Neural progenitor cell (in vitro differentiated cells): ENCODE data around the gene ALDH9A1. TPM values are rescaled to one million over a fixed set of nuclear protein-coding genes. Genes with fewer than 3 reads are reported as not detected.
A peak's percentile ranks its signal among the peaks of the same experiment; 100 is the strongest.
"Not testable (repeated sequence)": the region's sequence is repeated elsewhere in the genome, so short reads cannot be mapped to it uniquely, and the experiment has no call there.

ENCODE experiments used
- DNase-seq: peaks from one replicate; pipeline ENCODE4 v3.0.0-alpha.2; 2016; ENCODE audit warnings: low spot score
- H2AFZ ChIP-seq: fragments of 200-600 bp; sonication (generic); replicated peaks from 2 replicates; pipeline ENCODE4 v1.6.1; 2016; ENCODE audit warnings: antibody characterized with exemption
- H3F3A ChIP-seq: fragments of 200-600 bp; sonication (generic); 2 replicates; pipeline ENCODE4 v1.6.1; 2016; ENCODE audit warnings: antibody characterized with exemption, low read depth
- H3K27ac ChIP-seq: fragments of 200-600 bp; sonication (generic); 2 replicates; pipeline ENCODE4 v1.5.1; 2016; ENCODE audit warnings: mild to moderate bottlenecking
- H3K27me3 ChIP-seq: fragments of 200-600 bp; sonication (generic); 2 replicates; pipeline ENCODE4 v1.6.1; 2016; ENCODE audit warnings: mild to moderate bottlenecking, moderate library complexity
- H3K36me3 ChIP-seq: fragments of 200-600 bp; sonication (generic); 2 replicates; pipeline ENCODE4 v1.5.1; 2016
- H3K4me1 ChIP-seq: fragments of 200-600 bp; sonication (generic); 2 replicates; pipeline ENCODE4 v1.6.1; 2016; ENCODE audit warnings: mixed run types
- H3K4me2 ChIP-seq: fragments of 200-600 bp; sonication (generic); 2 replicates; pipeline ENCODE4 v1.6.1; 2016
- H3K4me3 ChIP-seq: fragments of 200-600 bp; sonication (generic); 2 replicates; pipeline ENCODE4 v1.5.1; 2016
- H3K79me2 ChIP-seq: fragments of 200-600 bp; sonication (generic); 2 replicates; pipeline ENCODE4 v1.6.1; 2016; ENCODE audit warnings: low read depth
- H3K9ac ChIP-seq: fragments of 200-600 bp; sonication (generic); 2 replicates; pipeline ENCODE4 v1.6.1; 2016
- H3K9me3 ChIP-seq: fragments of 200-600 bp; sonication (generic); 2 replicates; pipeline ENCODE4 v1.5.1; 2016; ENCODE audit warnings: low read depth
- H4K20me1 ChIP-seq: fragments of 200-600 bp; sonication (generic); 2 replicates; pipeline ENCODE4 v1.6.1; 2016; ENCODE audit warnings: low read depth
- H3K27ac Mint-ChIP-seq: 3 replicates; pipeline ENCODE4 v1.8.0; 2021; ENCODE audit warnings: mixed read lengths
- H3K27me3 Mint-ChIP-seq: 2 replicates; pipeline ENCODE4 v1.8.0; 2022; ENCODE audit warnings: low read depth, mild to moderate bottlenecking, inconsistent platforms, moderate library complexity, mixed read lengths; ENCODE audit not compliant: insufficient read depth
- H3K36me3 Mint-ChIP-seq: 3 replicates; pipeline ENCODE4 v1.8.0; 2021; ENCODE audit warnings: mixed read lengths
- H3K4me1 Mint-ChIP-seq: 3 replicates; pipeline ENCODE4 v1.8.0; 2021; ENCODE audit warnings: mixed read lengths
- H3K4me3 Mint-ChIP-seq: 3 replicates; pipeline ENCODE4 v1.8.0; 2021; ENCODE audit warnings: mild to moderate bottlenecking, moderate library complexity, mixed read lengths
- H3K9me3 Mint-ChIP-seq: 3 replicates; pipeline ENCODE4 v1.8.0; 2020; ENCODE audit warnings: mixed read lengths
- CTCF ChIP-seq: fragments of 200-600 bp; sonication (generic); IDR thresholded peaks from 2 replicates; pipeline ENCODE4 v1.5.1; 2017; ENCODE audit warnings: antibody characterized with exemption, mild to moderate bottlenecking
- EZH2 ChIP-seq: fragments of 200-600 bp; sonication (generic); IDR thresholded peaks from 2 replicates; pipeline ENCODE4 v1.6.1; 2017; ENCODE audit warnings: antibody characterized with exemption, mild to moderate bottlenecking, moderate library complexity
- EZH2phosphoT487 ChIP-seq: fragments of 200-600 bp; sonication (generic); IDR thresholded peaks from 2 replicates; pipeline ENCODE4 v1.6.1; 2017; ENCODE audit warnings: antibody characterized with exemption
- total RNA-seq: library from RNA; depleted of rRNA; stranded (reverse); fragments of >200 nt; gene quantifications from 2 replicates; pipeline ENCODE4 v1.2.3, GENCODE V29; 2015; ENCODE audit warnings: low replicate concordance

Gene ALDH9A1
- total RNA-seq, 1 donor from 2014 or later, result 82.3 TPM

GRCh38 chr1:165666152-165666825, 32.1 kb downstream of the ALDH9A1 start:
- H3K79me2 ChIP-seq, result no peaks in the 10 kb centered on the region
- H3K27ac Mint-ChIP-seq, result no peak overlapping the region
- no peak overlapping the region for H3K27ac ChIP-seq
- no peaks in the 10 kb centered on the region for H3K27me3 ChIP-seq
- no peaks in the 10 kb centered on the region for H3K36me3 ChIP-seq
- no peaks in the 10 kb centered on the region for H3K4me1 Mint-ChIP-seq
- no peaks in the 10 kb centered on the region for H3F3A ChIP-seq
- no peaks in the 10 kb centered on the region for H3K27me3 Mint-ChIP-seq
- no peak overlapping the region for H3K9ac ChIP-seq
- no peak overlapping the region for H3K4me3 Mint-ChIP-seq
- H3K36me3 Mint-ChIP-seq, result peaks cover 54% of the 10 kb centered on the region
- H3K4me1 ChIP-seq, result no peaks in the 10 kb centered on the region
- H4K20me1 ChIP-seq, result no peaks in the 10 kb centered on the region
- H2AFZ ChIP-seq, result no peak overlapping the region
- DNase-seq, result no peak
- H3K9me3 ChIP-seq, result no peaks in the 10 kb centered on the region
- no peak overlapping the region for H3K4me3 ChIP-seq
- no peaks in the 10 kb centered on the region for H3K9me3 Mint-ChIP-seq
- TF ChIP-seq EZH2phosphoT487 (no peak), CTCF (no peak), EZH2 (no peak)
- H3K4me2 ChIP-seq, result no peak overlapping the region

- Histone ChIP-seq H3K4me1 (no peaks in the 10 kb centered on the region), H3K4me2 (no peak overlapping the region), H4K20me1 (no peaks in the 10 kb centered on the region), H3K4me3 (no peak overlapping the region), H3F3A (no peaks in the 10 kb centered on the region), H3K9ac (no peak overlapping the region), H3K79me2 (no peaks in the 10 kb centered on the region), H3K27me3 (no peaks in the 10 kb centered on the region), H2AFZ (no peak overlapping the region), H3K27ac (no peak overlapping the region), H3K36me3 (no peaks in the 10 kb centered on the region), H3K9me3 (no peaks in the 10 kb centered on the region)
- H3K27me3 Mint-ChIP-seq, result no peaks in the 10 kb centered on the region
- DNase-seq, result no peak
- TF ChIP-seq EZH2, result no peak
- no peak overlapping the region for H3K27ac Mint-ChIP-seq
- no peaks in the 10 kb centered on the region for H3K9me3 Mint-ChIP-seq
- no peak overlapping the region for H3K4me3 Mint-ChIP-seq
- H3K4me1 Mint-ChIP-seq, result no peaks in the 10 kb centered on the region
- H3K36me3 Mint-ChIP-seq, result peaks cover 38% of the 10 kb centered on the region
These were observed 36.2 kb downstream of the ALDH9A1 start for GRCh38 chr1:165662186-165662585.

- Histone ChIP-seq H3K9ac (no peak overlapping the region), H4K20me1 (no peaks in the 10 kb centered on the region), H3K79me2 (no peaks in the 10 kb centered on the region), H3K27ac (no peak overlapping the region), H3K9me3 (no peaks in the 10 kb centered on the region), H3F3A (no peaks in the 10 kb centered on the region), H3K27me3 (no peaks in the 10 kb centered on the region), H2AFZ (no peak overlapping the region), H3K36me3 (no peaks in the 10 kb centered on the region), H3K4me3 (no peak overlapping the region), H3K4me1 (no peaks in the 10 kb centered on the region), H3K4me2 (no peak overlapping the region)
- DNase-seq, result no peak
- no peak overlapping the region for H3K27ac Mint-ChIP-seq
- no peak overlapping the region for H3K4me3 Mint-ChIP-seq
- no peaks in the 10 kb centered on the region for H3K27me3 Mint-ChIP-seq
- H3K9me3 Mint-ChIP-seq, result no peaks in the 10 kb centered on the region
- peaks cover 38% of the 10 kb centered on the region for H3K36me3 Mint-ChIP-seq
- no peaks in the 10 kb centered on the region for H3K4me1 Mint-ChIP-seq
- TF ChIP-seq CTCF, result no peak
- TF ChIP-seq EZH2phosphoT487, result no peak
- TF ChIP-seq EZH2, result no peak
These were observed 36.7 kb downstream of the ALDH9A1 start for GRCh38 chr1:165661703-165662102.

DNA sequence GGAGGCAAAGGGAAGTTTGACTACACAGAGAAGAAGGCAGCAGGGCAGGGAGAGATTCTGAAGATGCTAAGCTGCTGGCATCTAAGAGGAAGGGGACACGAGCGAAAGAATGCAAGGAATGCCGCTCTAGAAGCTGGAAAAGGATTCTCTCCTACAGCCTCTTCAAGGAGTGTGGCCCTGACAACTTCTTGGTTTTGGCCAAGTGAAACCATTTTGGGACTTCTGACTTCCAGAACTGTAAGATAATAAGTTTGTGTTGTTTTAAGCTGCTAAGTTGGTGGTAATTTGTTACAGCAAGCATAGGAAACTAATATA, 38.8 kb downstream of the ALDH9A1 start:
- H3K27me3 Mint-ChIP-seq, result no peaks in the 10 kb centered on the region
- no peaks in the 10 kb centered on the region for H3K4me1 Mint-ChIP-seq
- H3K27ac Mint-ChIP-seq, result no peak overlapping the region

DNA sequence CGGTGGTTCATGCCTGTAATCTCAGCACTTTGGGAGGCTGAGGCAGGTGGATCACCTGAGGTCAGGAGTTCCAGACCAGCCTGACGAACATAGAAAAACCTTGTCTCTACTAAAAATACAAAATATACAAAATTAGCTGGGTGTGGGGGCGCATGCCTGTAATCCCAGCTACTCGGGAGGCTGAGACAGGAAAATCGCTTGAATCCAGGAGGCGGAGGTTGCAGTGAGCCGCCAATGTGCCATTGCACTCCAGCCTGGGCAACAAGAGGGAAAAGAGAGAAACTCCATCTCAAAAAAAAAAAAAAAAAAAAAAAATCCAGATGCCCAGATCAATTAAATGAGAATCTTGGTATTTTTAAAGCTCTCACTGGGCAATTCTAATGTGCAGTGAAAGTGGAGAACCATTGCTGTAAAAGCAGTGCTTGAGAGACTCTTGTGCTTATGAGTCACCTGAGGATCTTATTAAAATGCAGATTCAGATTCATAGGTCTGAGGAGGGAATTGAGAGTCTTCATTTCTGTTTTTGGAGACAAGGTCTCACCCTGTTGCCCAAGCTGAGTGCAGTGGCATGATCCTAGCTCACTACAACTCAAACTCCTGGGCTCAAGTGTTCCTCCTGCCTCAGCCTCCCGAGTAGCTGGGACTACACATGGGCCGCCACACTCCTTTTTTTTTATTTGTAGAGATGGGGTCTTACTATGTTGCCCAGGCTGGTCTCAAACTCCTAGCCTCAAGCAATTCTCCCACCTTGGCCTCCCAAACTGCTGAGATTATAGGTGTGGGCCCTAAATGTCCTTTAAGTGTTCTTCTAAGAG, 39.4 kb downstream of the ALDH9A1 start:
- not testable (repeated sequence) for H3K27me3 ChIP-seq, H3K9ac ChIP-seq, H3K79me2 ChIP-seq, H3K4me3 Mint-ChIP-seq, H4K20me1 ChIP-seq, H3K9me3 ChIP-seq, H3K27ac Mint-ChIP-seq, H3K4me1 Mint-ChIP-seq, H3K4me2 ChIP-seq, H2AFZ ChIP-seq, H3F3A ChIP-seq, DNase-seq, H3K36me3 ChIP-seq, H3K9me3 Mint-ChIP-seq, H3K27me3 Mint-ChIP-seq, H3K27ac ChIP-seq, H3K4me1 ChIP-seq, H3K4me3 ChIP-seq
- H3K36me3 Mint-ChIP-seq, result peaks cover 28% of the 10 kb centered on the region

More for the DNA sequence above, 38.8 kb downstream of the ALDH9A1 start:
- Histone ChIP-seq H2AFZ (no peak overlapping the region), H3K27me3 (no peaks in the 10 kb centered on the region), H3K79me2 (no peaks in the 10 kb centered on the region), H3K4me1 (no peaks in the 10 kb centered on the region), H3K9ac (no peak overlapping the region), H3K27ac (no peak overlapping the region), H3K4me3 (no peak overlapping the region), H3K9me3 (no peaks in the 10 kb centered on the region), H4K20me1 (no peaks in the 10 kb centered on the region), H3F3A (no peaks in the 10 kb centered on the region), H3K4me2 (no peak overlapping the region), H3K36me3 (no peaks in the 10 kb centered on the region)
- TF ChIP-seq CTCF, result no peak
- no peak for TF ChIP-seq EZH2phosphoT487
- TF ChIP-seq EZH2, result no peak
- Mint-ChIP-seq H3K9me3 (no peaks in the 10 kb centered on the region), H3K36me3 (peaks cover 26% of the 10 kb centered on the region), H3K4me3 (no peak overlapping the region)
- peak; percentile 57 for DNase-seq
